Natural killer cell treated with Interleukin-12 subunit alpha and Interleukin-12 subunit beta and Interleukin-15 and Interleukin-18, amount 100 ng/mL, for 72 hours (primary cell): Measurements from ENCODE around the gene SYNE4. TPM values are rescaled to one million over a fixed set of nuclear protein-coding genes. Genes with fewer than 3 reads are reported as not detected.
A peak's percentile ranks its signal among the peaks of the same experiment; 100 is the strongest.
"Not testable (repeated sequence)": the region's sequence is repeated elsewhere in the genome, so short reads cannot be mapped to it uniquely, and the experiment has no call there.

Experiments
- ATAC-seq, 2 donors: fragments of 150-1000 bp; cut with Tn5 transposase in 1 of 2; sonication (Bioruptor Pico), chemical (Tn5 transposase) in 1 of 2; 2 replicates each; pipeline ENCODE4 v1.10.0; 2021
- DNase-seq: peaks from one replicate; pipeline ENCODE4 v3.0.0; 2022; ENCODE audit warnings: low spot score
- H3K27ac Mint-ChIP-seq, 2 donors: 1 replicate in 1 of 2; 2 replicates in 1 of 2; pipeline ENCODE4 v1.8.0; 2022; ENCODE audit warnings: mixed read lengths in 2 of 2, mild to moderate bottlenecking in 1 of 2, moderate library complexity in 1 of 2
- H3K27me3 Mint-ChIP-seq, 2 donors: 1 replicate in 1 of 2; 2 replicates in 1 of 2; pipeline ENCODE4 v1.8.0; 2022; ENCODE audit warnings: mixed read lengths in 2 of 2
- H3K36me3 Mint-ChIP-seq: one replicate; pipeline ENCODE4 v1.8.0; 2022; ENCODE audit warnings: mixed read lengths
- H3K4me1 Mint-ChIP-seq, 2 donors: 1 replicate in 1 of 2; 2 replicates in 1 of 2; pipeline ENCODE4 v1.8.0; 2022; ENCODE audit warnings: low read depth in 2 of 2, mixed read lengths in 2 of 2, mild to moderate bottlenecking in 1 of 2
- H3K4me3 Mint-ChIP-seq: one replicate; pipeline ENCODE4 v1.8.0; 2022; ENCODE audit warnings: mixed read lengths
- H3K9me3 Mint-ChIP-seq: 2 replicates; pipeline ENCODE4 v1.8.0; 2022; ENCODE audit warnings: mixed read lengths
- total RNA-seq, 2 donors: library from RNA; stranded (reverse); gene quantifications; one replicate each; pipeline ENCODE4 v1.2.3, GENCODE V29; 2022

SYNE4 gene
- total RNA-seq, 2 donors from 2014 or later = 3.0 to 4.5 TPM

GRCh38 chr19:35990771-35991730 lies 17.6 kb downstream of the SYNE4 start:
- Mint-ChIP-seq H3K4me3 (no peak overlapping the region), H3K4me1 (peaks cover 9 to 18% of the 10 kb centered on the region in 2 donors), H3K27me3 (peaks cover 9 to 11% of the 10 kb centered on the region in 2 donors), H3K9me3 (no peaks in the 10 kb centered on the region), H3K27ac (peak overlapping the region in 1 of 2 donors; percentile 68), H3K36me3 (no peaks in the 10 kb centered on the region)
- ATAC-seq (no peak), DNase-seq (no peak)

- no peak for ATAC-seq
- Mint-ChIP-seq H3K27ac (peak overlapping the region in 1 of 2 donors; percentile 68), H3K4me1 (peaks cover 5 to 14% of the 10 kb centered on the region in 2 donors), H3K4me3 (no peak overlapping the region), H3K36me3 (no peaks in the 10 kb centered on the region), H3K9me3 (no peaks in the 10 kb centered on the region), H3K27me3 (peaks cover 18 to 20% of the 10 kb centered on the region in 2 donors)
- DNase-seq = no peak
Observed at GRCh38 chr19:35990156-35990555, 18.5 kb downstream of the SYNE4 start.

GRCh38 chr19:35988824-35989223 lies 19.8 kb downstream of the SYNE4 start:
- peaks cover 30 to 31% of the 10 kb centered on the region in 2 donors for H3K27me3 Mint-ChIP-seq
- H3K9me3 Mint-ChIP-seq = no peaks in the 10 kb centered on the region
- DNase-seq = no peak
- peaks cover 0 to 7% of the 10 kb centered on the region in 2 donors for H3K4me1 Mint-ChIP-seq
- no peaks in the 10 kb centered on the region for H3K36me3 Mint-ChIP-seq
- H3K4me3 Mint-ChIP-seq = no peak overlapping the region
- no peak overlapping the region for H3K27ac Mint-ChIP-seq
- no peak for ATAC-seq

GRCh38 chr19:35987571-35987896 lies 21.1 kb downstream of the SYNE4 start:
- no peaks in the 10 kb centered on the region for H3K36me3 Mint-ChIP-seq
- peaks cover 30 to 32% of the 10 kb centered on the region in 2 donors for H3K27me3 Mint-ChIP-seq
- H3K27ac Mint-ChIP-seq = no peak overlapping the region
- H3K9me3 Mint-ChIP-seq = no peaks in the 10 kb centered on the region
- DNase-seq = no peak
- ATAC-seq = no peak
- H3K4me3 Mint-ChIP-seq = no peak overlapping the region
- peaks cover 0 to 3% of the 10 kb centered on the region in 2 donors for H3K4me1 Mint-ChIP-seq

GRCh38 chr19:35986664-35987570 lies 21.7 kb downstream of the SYNE4 start:
- no peak overlapping the region for H3K27ac Mint-ChIP-seq
- peak overlapping the region; percentile 68 for H3K4me3 Mint-ChIP-seq
- DNase-seq = no peak
- peaks cover 30 to 32% of the 10 kb centered on the region in 2 donors for H3K27me3 Mint-ChIP-seq
- H3K9me3 Mint-ChIP-seq = no peaks in the 10 kb centered on the region
- no peaks in the 10 kb centered on the region for H3K36me3 Mint-ChIP-seq
- ATAC-seq = peak; percentile 37 to 46
- H3K4me1 Mint-ChIP-seq = peaks cover 0 to 3% of the 10 kb centered on the region in 2 donors

- H3K4me1 Mint-ChIP-seq = peaks cover 0 to 3% of the 10 kb centered on the region in 2 donors
- H3K36me3 Mint-ChIP-seq = no peaks in the 10 kb centered on the region
- peak overlapping the region; percentile 68 for H3K4me3 Mint-ChIP-seq
- DNase-seq (no peak), ATAC-seq (no peak)
- no peak overlapping the region for H3K27ac Mint-ChIP-seq
- H3K27me3 Mint-ChIP-seq = peaks cover 30 to 36% of the 10 kb centered on the region in 2 donors
- H3K9me3 Mint-ChIP-seq = no peaks in the 10 kb centered on the region
Observed at GRCh38 chr19:35986111-35986510, 22.5 kb downstream of the SYNE4 start.

- Mint-ChIP-seq H3K9me3 (no peaks in the 10 kb centered on the region), H3K27me3 (peaks cover 38 to 42% of the 10 kb centered on the region in 2 donors), H3K27ac (no peak overlapping the region), H3K36me3 (no peaks in the 10 kb centered on the region), H3K4me3 (no peak overlapping the region), H3K4me1 (peaks cover 0 to 3% of the 10 kb centered on the region in 2 donors)
- DNase-seq (no peak), ATAC-seq (no peak)
Observed at GRCh38 chr19:35983177-35983576, 25.4 kb downstream of the SYNE4 start.

GRCh38 chr19:35980997-35981396 lies 27.6 kb downstream of the SYNE4 start:
- H3K27me3 Mint-ChIP-seq = peaks cover 33 to 35% of the 10 kb centered on the region in 2 donors
- H3K9me3 Mint-ChIP-seq, H3K27ac Mint-ChIP-seq, DNase-seq, H3K4me3 Mint-ChIP-seq, ATAC-seq, H3K36me3 Mint-ChIP-seq, H3K4me1 Mint-ChIP-seq: not testable (repeated sequence)

GRCh38 chr19:35978832-35979365 lies 29.7 kb downstream of the SYNE4 start:
- Mint-ChIP-seq H3K27ac (no peak overlapping the region), H3K9me3 (no peaks in the 10 kb centered on the region), H3K27me3 (peaks cover 12 to 17% of the 10 kb centered on the region in 2 donors), H3K4me1 (no peaks in the 10 kb centered on the region), H3K4me3 (no peak overlapping the region), H3K36me3 (no peaks in the 10 kb centered on the region)
- DNase-seq (no peak), ATAC-seq (no peak)

- Mint-ChIP-seq H3K9me3 (no peaks in the 10 kb centered on the region), H3K27ac (no peak overlapping the region), H3K36me3 (no peaks in the 10 kb centered on the region), H3K4me1 (no peaks in the 10 kb centered on the region), H3K27me3 (peaks cover 10 to 16% of the 10 kb centered on the region in 2 donors), H3K4me3 (no peak overlapping the region)
- no peak for ATAC-seq
- DNase-seq = no peak
Observed at GRCh38 chr19:35978271-35978670, 30.3 kb downstream of the SYNE4 start.

- H3K9me3 Mint-ChIP-seq = no peaks in the 10 kb centered on the region
- H3K36me3 Mint-ChIP-seq = no peaks in the 10 kb centered on the region
- H3K4me1 Mint-ChIP-seq = peaks cover 0 to 2% of the 10 kb centered on the region in 2 donors
- H3K27ac Mint-ChIP-seq = no peak overlapping the region
- no peak overlapping the region for H3K4me3 Mint-ChIP-seq
- ATAC-seq = peak; percentile 45 to 52
- no peak for DNase-seq
- H3K27me3 Mint-ChIP-seq = peaks cover 10 to 18% of the 10 kb centered on the region in 2 donors
Observed at GRCh38 chr19:35977446-35978222, 31.0 kb downstream of the SYNE4 start.

GRCh38 chr19:35975608-35976214 lies 32.9 kb downstream of the SYNE4 start:
- ATAC-seq (no peak), DNase-seq (no peak)
- H3K9me3 Mint-ChIP-seq = no peaks in the 10 kb centered on the region
- no peak overlapping the region for H3K27ac Mint-ChIP-seq
- H3K4me3 Mint-ChIP-seq = no peak overlapping the region
- peaks cover 2 to 15% of the 10 kb centered on the region in 2 donors for H3K27me3 Mint-ChIP-seq
- H3K36me3 Mint-ChIP-seq = no peaks in the 10 kb centered on the region
- peaks cover 0 to 2% of the 10 kb centered on the region in 2 donors for H3K4me1 Mint-ChIP-seq
